ENCODE results near the gene MID1.

- TF ChIP-seq CTCF (IDR thresholded peaks at IDR 0.05; ENCODE audit: borderline replicate concordance, extremely low read depth, low read length, poor library complexity, severe bottlenecking), result no peak
- TF ChIP-seq EZH2 (IDR thresholded peaks at IDR 0.05; ENCODE audit: borderline replicate concordance, low read depth, low read length, severe bottlenecking), result no peak
Measured at GRCh38 chrX:10656214-10656613, 35.8 kb upstream of the MID1 start.
